NCI-H82 treated with DMSO at 0.1 percent for 48 hours (cell line): ENCODE measurements around the gene DGKB.
"Not testable (repeated sequence)": the region's sequence is repeated elsewhere in the genome, so short reads cannot be mapped to it uniquely, and the experiment has no call there.

Experiments used
- DNase-seq: peaks from one replicate; lab custom pipeline; 2025; ENCODE audit not compliant: unreplicated experiment; lab: John Stamatoyannopoulos, UW

The DGKB gene

DNA sequence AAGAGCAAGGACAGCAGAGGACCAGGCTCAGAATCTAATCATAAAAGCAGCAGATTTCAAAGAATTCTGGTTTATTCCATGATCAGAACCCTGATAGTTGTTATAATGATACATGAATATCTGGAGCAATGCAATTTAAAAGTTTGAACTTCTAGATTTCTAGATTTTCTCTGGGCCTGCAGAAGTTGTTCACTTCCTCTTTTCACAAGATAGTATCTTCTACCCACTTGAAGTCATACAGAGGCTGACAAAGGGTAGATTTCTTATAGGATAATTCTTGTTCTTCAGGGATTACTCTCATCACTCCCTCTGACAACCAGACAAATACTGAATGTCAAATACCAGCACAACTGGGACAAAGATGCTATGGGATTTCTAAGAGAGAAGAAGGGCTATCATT is 593.1 kb downstream of the DGKB start:
- DNase-seq, result no peak

DNA sequence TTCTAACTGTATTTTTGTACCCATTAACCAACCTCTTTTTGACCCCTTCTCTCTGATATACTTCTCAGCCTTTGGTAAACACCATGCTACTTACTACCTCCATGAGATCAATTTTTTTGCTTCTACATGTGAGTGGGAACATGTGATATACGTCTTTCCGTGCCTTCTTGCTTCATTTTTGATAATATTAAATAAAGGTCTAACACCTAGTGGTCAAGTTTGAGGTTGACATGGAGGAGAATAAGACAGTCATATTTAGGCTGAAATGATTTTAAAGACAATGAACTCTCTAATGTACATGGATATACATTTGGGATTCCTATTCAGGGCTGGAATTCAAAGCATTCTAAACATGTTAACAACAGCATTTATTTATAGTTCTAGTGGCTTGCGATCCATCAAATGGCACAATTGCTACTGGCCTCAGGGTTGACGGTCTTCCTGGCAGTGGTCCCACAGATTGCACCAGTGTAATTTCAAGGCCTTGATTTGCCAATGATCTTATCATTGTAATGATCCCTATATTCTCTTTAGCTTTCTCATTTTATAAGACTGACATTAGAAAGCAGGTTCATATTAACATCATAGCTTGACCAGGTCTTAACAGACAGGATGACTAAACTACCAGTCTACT is 597.2 kb downstream of the DGKB start:
- no peak for DNase-seq

DNA sequence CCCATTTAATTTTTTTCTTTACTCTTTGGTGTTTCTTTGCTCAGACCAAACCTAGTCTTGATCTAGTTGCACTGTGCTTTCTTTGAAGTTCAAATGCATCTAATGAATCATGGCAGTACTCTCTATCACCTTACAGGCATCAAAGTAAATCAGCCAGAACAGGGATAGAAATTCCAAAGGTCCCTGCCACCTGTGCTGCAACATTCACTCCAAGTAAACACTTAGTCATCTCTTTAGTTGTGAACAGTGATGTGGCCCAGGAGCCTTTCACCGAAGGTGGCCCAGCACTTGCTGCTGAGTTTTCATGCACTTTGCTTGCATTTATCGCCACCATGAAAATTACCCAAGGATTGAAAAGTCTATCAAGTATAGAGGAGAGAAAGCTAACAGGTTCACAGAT is 599.0 kb downstream of the DGKB start:
- no peak for DNase-seq

- DNase-seq, result no peak
These were observed 607.9 kb downstream of the DGKB start for GRCh38 chr7:14294637-14295036.

DNA sequence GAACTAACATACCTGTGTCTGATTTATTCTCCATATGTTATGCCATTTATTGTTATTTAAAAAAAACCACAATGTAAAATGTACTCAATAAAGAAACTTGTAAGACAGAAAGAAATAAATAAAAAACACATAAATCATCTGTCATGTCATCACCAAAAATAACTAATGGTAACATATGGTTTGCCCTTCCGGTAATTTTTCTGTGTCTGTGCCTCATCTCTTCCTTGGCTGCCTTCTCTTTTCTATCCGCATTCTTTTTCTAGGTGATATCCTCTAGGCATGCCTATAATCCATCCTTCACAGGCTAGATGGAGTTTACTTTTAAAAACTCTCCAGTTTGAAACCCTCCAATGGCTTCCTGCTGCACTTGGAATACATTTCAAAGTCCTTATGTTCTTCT is 609.1 kb downstream of the DGKB start:
- DNase-seq, result no peak

DNA sequence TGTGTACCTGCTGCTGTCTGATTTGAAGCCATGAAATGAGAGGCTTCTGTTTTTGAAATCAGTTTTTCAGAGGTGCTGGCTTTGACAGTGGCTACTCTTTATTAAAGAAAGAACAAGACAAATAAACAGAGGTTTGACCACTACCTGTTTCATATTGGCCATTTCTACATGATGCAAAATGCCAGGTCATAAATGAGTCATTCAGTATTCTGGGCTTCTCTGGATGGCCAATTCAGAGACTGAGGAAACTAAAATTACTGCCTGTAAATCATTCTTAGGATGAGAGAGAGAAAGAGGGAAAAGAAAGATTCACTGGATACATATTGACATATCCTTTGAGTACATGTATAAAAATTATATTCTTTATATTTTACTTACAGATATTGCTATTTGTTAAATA is 609.8 kb downstream of the DGKB start:
- DNase-seq, result no peak

- DNase-seq, result no peak
These were observed 612.6 kb downstream of the DGKB start for GRCh38 chr7:14289957-14290356.

DNA sequence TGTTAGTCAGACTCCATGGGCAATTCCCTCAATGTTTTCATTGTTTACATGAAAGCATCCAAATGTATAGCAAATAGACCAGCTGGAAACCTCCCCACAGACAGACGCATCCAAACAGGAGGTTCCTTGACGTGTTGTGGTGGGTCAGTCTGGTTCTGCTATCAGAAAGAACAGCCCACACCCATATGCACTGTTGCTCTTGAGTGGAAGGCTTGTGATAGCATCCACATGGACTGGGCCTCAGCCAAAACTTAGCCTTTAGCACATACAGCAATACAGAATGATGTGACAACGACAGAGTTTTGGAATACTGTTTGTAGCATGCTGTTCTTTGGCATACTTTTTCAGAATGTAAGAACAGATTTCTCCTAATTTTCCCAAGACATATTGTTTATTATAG is 613.9 kb downstream of the DGKB start:
- DNase-seq, result no peak

- no peak for DNase-seq
These were observed 615.2 kb downstream of the DGKB start for GRCh38 chr7:14287398-14287797.

- no peak for DNase-seq
These were observed 616.5 kb downstream of the DGKB start for GRCh38 chr7:14286036-14286435.

- not testable (repeated sequence) for DNase-seq
These were observed 623.3 kb downstream of the DGKB start for GRCh38 chr7:14279065-14279871.

DNA sequence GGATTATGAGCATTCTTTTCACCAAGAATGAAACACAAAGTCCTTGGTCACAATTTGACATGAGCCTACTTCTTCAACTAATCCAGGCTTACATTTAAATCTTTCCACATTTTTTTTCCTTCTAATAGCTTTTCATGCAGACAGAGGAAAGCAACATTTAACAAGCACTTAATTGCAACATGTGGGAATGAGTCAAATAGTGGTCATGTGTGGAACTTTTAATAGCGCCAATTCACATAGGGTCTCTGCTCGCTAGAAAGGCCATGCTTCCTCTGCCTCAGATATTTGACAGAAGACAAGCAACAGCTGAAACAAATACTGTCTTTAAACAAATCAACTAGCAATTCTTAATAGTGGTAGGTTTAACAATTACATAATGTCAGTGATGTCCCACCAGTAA is 627.2 kb downstream of the DGKB start:
- DNase-seq, result no peak

- no peak for DNase-seq
These were observed 631.1 kb downstream of the DGKB start for GRCh38 chr7:14271441-14271840.

DNA sequence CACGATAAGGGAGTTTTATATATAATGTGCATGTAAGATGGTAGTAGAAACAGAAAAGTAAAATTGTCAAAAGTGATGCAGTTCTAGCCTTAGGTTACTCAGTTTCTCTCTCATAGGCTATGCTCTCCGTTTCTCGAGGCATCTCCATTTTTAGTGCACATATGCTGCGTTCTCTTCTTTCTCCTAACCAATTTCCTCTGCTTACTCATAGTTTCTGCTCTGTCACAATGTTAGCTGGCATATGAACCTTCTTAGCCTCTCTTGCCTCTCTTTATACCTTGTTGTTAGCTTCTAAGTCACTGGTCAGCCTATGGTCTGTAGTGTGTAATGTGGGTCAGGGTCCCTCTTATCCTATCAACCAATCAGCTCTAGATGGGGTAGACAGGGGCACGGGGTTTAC is 632.5 kb downstream of the DGKB start:
- DNase-seq, result no peak

DNA sequence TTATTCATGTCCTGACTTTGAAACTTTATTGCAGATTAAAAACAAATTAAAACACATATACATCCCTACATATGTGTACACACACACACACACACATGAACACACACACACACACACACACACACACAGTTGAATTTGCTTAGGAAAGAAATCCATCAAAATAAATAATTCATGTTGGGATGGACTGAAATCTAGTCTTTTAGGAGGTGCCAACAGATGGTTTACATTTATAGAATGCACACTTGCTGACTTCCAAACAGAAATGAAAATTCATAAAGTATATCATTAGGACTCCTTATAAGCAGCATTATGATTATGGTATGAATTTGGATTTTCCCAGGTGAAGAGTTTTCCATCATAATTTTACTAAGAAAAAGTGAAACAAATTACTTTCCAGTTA is 642.5 kb downstream of the DGKB start:
- DNase-seq, result no peak

GRCh38 chr7:14258861-14259260 is 643.7 kb downstream of the DGKB start:
- DNase-seq, result no peak

DNA sequence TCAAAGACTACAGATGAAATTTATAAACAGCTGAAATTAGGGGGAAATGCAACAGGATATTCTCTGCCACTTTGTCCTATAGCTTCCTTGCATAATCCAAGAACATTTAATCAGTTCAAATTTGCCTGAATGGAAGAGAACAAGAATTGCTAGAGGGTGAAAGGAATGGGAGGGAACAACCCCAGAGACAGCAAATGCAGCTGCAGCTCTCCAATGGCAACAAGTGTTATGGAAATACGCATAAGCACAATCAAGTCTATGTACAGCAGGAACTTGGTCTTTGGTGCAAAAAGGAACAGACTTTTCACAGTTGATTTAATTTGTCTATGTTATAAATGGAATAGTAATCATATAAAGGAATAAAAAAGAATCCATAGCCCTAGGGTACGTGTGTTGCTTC is 644.1 kb downstream of the DGKB start:
- DNase-seq, result no peak

- DNase-seq, result no peak
These were observed 650.1 kb downstream of the DGKB start for GRCh38 chr7:14252458-14252857.

DNA sequence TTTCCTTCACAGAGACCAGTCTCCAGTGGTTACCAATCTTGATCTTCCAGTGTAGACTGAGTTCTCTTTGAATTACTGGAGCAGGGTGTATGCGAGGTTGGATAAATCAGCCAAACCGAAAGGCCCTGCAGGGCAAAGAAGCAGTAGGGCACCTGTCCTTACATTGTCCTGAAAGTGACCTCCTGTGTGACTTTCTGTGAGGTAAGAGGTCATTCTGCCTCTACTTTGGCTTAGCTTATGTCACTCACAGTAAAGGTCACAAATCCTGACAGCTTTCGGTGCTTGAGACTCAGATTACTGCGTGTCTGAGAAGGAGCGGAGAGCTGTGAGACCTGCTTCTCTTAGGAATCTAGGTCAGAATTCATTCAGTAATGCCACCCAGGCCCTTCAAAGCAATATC is 660.4 kb downstream of the DGKB start:
- no peak for DNase-seq

DNA sequence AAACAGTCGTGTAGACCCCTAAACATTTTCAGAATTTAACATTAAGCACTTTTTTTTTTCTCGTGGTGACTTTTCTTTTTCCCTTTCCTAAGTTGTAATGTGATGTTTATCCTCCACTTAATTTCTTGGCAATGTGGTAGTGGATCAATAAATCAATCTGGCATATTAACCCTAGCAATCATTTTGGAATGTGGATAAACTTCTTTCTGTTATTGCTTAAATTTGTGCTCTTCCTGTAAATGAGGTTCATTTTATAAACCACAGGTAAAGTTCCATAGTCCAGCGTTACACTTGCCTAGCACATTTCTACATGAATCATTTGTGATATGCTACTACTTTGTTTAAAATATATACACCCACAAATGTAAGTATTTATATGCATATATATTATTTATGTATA is 665.7 kb downstream of the DGKB start:
- DNase-seq, result no peak

- no peak for DNase-seq
These were observed 667.5 kb downstream of the DGKB start for GRCh38 chr7:14235056-14235455.

- DNase-seq, result no peak
These were observed 668.6 kb downstream of the DGKB start for GRCh38 chr7:14233868-14234369.
